ENCODE results near the gene SHISA4.

The SHISA4 gene

GRCh38 chr1:201881617-201882016 is 7.1 kb upstream of the SHISA4 start:
- DNase-seq (ENCODE audit: low spot score), result no peak

- DNase-seq (ENCODE audit: low spot score), result peak; percentile 40
Observed at GRCh38 chr1:201882665-201883132, 6.0 kb upstream of the SHISA4 start.

GRCh38 chr1:201883266-201883665 is 5.4 kb upstream of the SHISA4 start:
- DNase-seq (ENCODE audit: low spot score), result no peak

GRCh38 chr1:201883786-201884185 is 4.9 kb upstream of the SHISA4 start:
- DNase-seq (ENCODE audit: low spot score), result no peak

- no peak for DNase-seq (ENCODE audit: low spot score)
Observed at GRCh38 chr1:201884425-201884824, 4.3 kb upstream of the SHISA4 start.

- DNase-seq (ENCODE audit: low spot score), result no peak
Observed at GRCh38 chr1:201885531-201886075, 3.1 kb upstream of the SHISA4 start.

GRCh38 chr1:201886103-201886885 is 2.4 kb upstream of the SHISA4 start:
- no peak for DNase-seq (ENCODE audit: low spot score)

- DNase-seq (ENCODE audit: low spot score), result no peak
Observed at GRCh38 chr1:201887116-201887866, 1.4 kb upstream of the SHISA4 start.

- DNase-seq (ENCODE audit: low spot score), result no peak
Observed at GRCh38 chr1:201889090-201889968, 631 bp downstream of the SHISA4 start.

GRCh38 chr1:201890223-201890622 is 1.5 kb downstream of the SHISA4 start:
- DNase-seq (ENCODE audit: low spot score), result no peak

GRCh38 chr1:201890806-201891450 is 2.2 kb downstream of the SHISA4 start:
- DNase-seq (ENCODE audit: low spot score), result no peak

GRCh38 chr1:201891451-201892045 is 2.9 kb downstream of the SHISA4 start:
- DNase-seq (ENCODE audit: low spot score), result no peak

GRCh38 chr1:201892211-201892610 is 3.5 kb downstream of the SHISA4 start:
- DNase-seq (ENCODE audit: low spot score), result no peak

- no peak for DNase-seq (ENCODE audit: low spot score)
Observed at GRCh38 chr1:201893431-201893830, 4.7 kb downstream of the SHISA4 start.

GRCh38 chr1:201894343-201895119 is 5.8 kb downstream of the SHISA4 start:
- DNase-seq (ENCODE audit: low spot score), result no peak

- DNase-seq (ENCODE audit: low spot score), result no peak
Observed at GRCh38 chr1:201895120-201895665, 6.5 kb downstream of the SHISA4 start.

GRCh38 chr1:201895913-201896807 is 7.5 kb downstream of the SHISA4 start:
- peak; percentile 84 for DNase-seq (ENCODE audit: low spot score)

- DNase-seq (ENCODE audit: low spot score), result no peak
Observed at GRCh38 chr1:201896951-201897391, 8.3 kb downstream of the SHISA4 start.
